Measurements from ENCODE around the gene CDKN2B-AS1.

Gene CDKN2B-AS1

GRCh38 chr9:22098643-22099332 is 104.2 kb downstream of the CDKN2B-AS1 start:
- no peak overlapping the region for H3K4me3 ChIP-seq (ENCODE audit: low read depth, low read length)
- TF ChIP-seq HOXA7 (CRISPR knock-in tag; IDR thresholded peaks at IDR 0.05; ENCODE audit: borderline replicate concordance) (no peak), ZFP3 (tag by site-specific recombination; IDR thresholded peaks at IDR 0.05; ENCODE audit: low read depth) (no peak), ZBTB11 (tag by site-specific recombination; conservative IDR thresholded peaks at IDR 0.05; ENCODE audit: low read depth) (no peak), ZNF335 (tag by site-specific recombination; conservative IDR thresholded peaks at IDR 0.05) (no peak), ZNF560 (tag by site-specific recombination; IDR thresholded peaks at IDR 0.05; ENCODE audit: borderline replicate concordance) (no peak), ZNF133 (tag by site-specific recombination; IDR thresholded peaks at IDR 0.05) (no peak), ZNF670 (tag by site-specific recombination; IDR thresholded peaks at IDR 0.05; ENCODE audit: low read depth) (no peak), ZNF521 (tag by site-specific recombination; IDR thresholded peaks at IDR 0.05) (no peak), ZNF423 (tag by site-specific recombination; IDR thresholded peaks at IDR 0.05) (no peak), ZNF157 (tag by site-specific recombination; IDR thresholded peaks at IDR 0.05) (no peak), PRDM10 (tag by site-specific recombination; IDR thresholded peaks at IDR 0.05) (no peak), ZNF280D (tag by site-specific recombination; IDR thresholded peaks at IDR 0.05) (no peak), ZSCAN4 (tag by site-specific recombination; IDR thresholded peaks at IDR 0.05) (no peak), IKZF3 (tag by site-specific recombination; IDR thresholded peaks at IDR 0.05) (no peak), PRDM1 (tag by site-specific recombination; IDR thresholded peaks at IDR 0.05) (no peak), ZNF561 (tag by site-specific recombination; IDR thresholded peaks at IDR 0.05; ENCODE audit: borderline replicate concordance) (no peak), ZNF624 (tag by site-specific recombination; IDR thresholded peaks at IDR 0.05) (no peak), ZNF394 (tag by site-specific recombination; IDR thresholded peaks at IDR 0.05; ENCODE audit: borderline replicate concordance) (no peak), OVOL3 (tag by site-specific recombination; IDR thresholded peaks at IDR 0.05) (no peak), ZNF704 (tag by site-specific recombination; IDR thresholded peaks at IDR 0.05) (no peak)
- H3K36me3 ChIP-seq (ENCODE audit: control insufficient read depth in 2 of 2, insufficient read depth in 1 of 2, low read length in 2 of 2): no peaks in the 10 kb centered on the region
- ChIA-PET CTCF (interaction anchor here (0.8 to 1.9 kb wide), 3 partner anchors 11 to 140 kb away, joined by 3 to 5 read pairs (median 3); no protein-coding TSS in a partner anchor), POLR2A (no interaction called here)
- peaks cover 4% of the 10 kb centered on the region for H3K4me1 ChIP-seq (ENCODE audit: control insufficient read depth, insufficient read depth, low read length)
- no peaks in the 10 kb centered on the region for H3K9me3 ChIP-seq (ENCODE audit: control insufficient read depth, insufficient read depth, low read depth, low read length)
- H3K27ac ChIP-seq (ENCODE audit: extremely low read depth, low read depth, low read length): no peak overlapping the region
